Tibial nerve (tissue), 4 donors: Measurements from ENCODE around the gene CARM1. TPM values are rescaled to one million over a fixed set of nuclear protein-coding genes. Genes with fewer than 3 reads are reported as not detected.

Experiments used
- DNase-seq, 2 donors: peaks; one replicate each; pipeline ENCODE4 v3.0.0-alpha.2; 2019; ENCODE audit warnings: low spot score in 2 of 2
- H3K27ac ChIP-seq, 4 donors: fragments of 200-600 bp; sonication (generic) in 3 of 4; one replicate each; pipeline ENCODE4 v1.5.1; 2017 to 2019; ENCODE audit warnings: mild to moderate bottlenecking in 1 of 4
- H3K27me3 ChIP-seq, 2 donors: fragments of 200-600 bp; sonication (generic) in 1 of 2; one replicate each; pipeline versions ENCODE4 v1.5.1 to v1.6.0; 2017 to 2019
- H3K36me3 ChIP-seq, 3 donors: fragments of 200-600 bp; sonication (generic); one replicate each; pipeline ENCODE4 v1.5.1; 2018 to 2019
- H3K4me1 ChIP-seq, 4 donors: fragments of 200-600 bp; sonication (generic) in 3 of 4; one replicate each; pipeline ENCODE4 v1.5.1; 2017 to 2019
- H3K4me3 ChIP-seq, 4 donors: fragments of 200-600 bp; sonication (generic) in 3 of 4; one replicate each; pipeline ENCODE4 v1.5.1; 2017 to 2019; ENCODE audit warnings: mild to moderate bottlenecking in 1 of 4, moderate library complexity in 1 of 4
- H3K9me3 ChIP-seq, 4 donors: fragments of 200-600 bp; sonication (generic) in 3 of 4; one replicate each; pipeline ENCODE4 v1.5.1; 2017 to 2019
- EP300 ChIP-seq, 2 donors: sonication (generic); formaldehyde crosslinking; IDR thresholded peaks; one replicate each; pipeline ENCODE4 v1.6.1; 2017; ENCODE audit warnings: antibody characterized with exemption in 2 of 2, mild to moderate bottlenecking in 1 of 2
- POLR2A ChIP-seq, 2 donors: fragments of 450-650 bp; IDR thresholded peaks; one replicate each; pipeline ENCODE4 v1.6.1; 2017; ENCODE audit warnings: antibody characterized with exemption in 2 of 2, mild to moderate bottlenecking in 2 of 2, moderate library complexity in 2 of 2
- WGBS, 2 donors: methylation state at CpG; one replicate each; pipeline ENCODE4 v1.1.5; 2018; 5-methylcytosine and 5-hydroxymethylcytosine counted together
- total RNA-seq, 4 donors: library from RNA; depleted of rRNA; stranded (reverse); fragments of >200 nt; gene quantifications; one replicate each; pipeline ENCODE4 v1.1.0, GENCODE V29; 2016
- TF ChIP-seq, protein P1 (sequence below), 5 experiments: fragments of 200-600 bp in 3 of 5; fragments of 450-650 bp in 2 of 5; sonication (generic) in 3 of 5; IDR thresholded peaks; one replicate each; pipeline ENCODE4 v1.5.1; 2016 to 2019; ENCODE audit warnings: antibody characterized with exemption in 5 of 5, mild to moderate bottlenecking in 3 of 5, moderate library complexity in 2 of 5

The CARM1 gene
- total RNA-seq, 4 donors from 2014 or later: 13.5 to 22.8 (median 14.0) TPM

DNA sequence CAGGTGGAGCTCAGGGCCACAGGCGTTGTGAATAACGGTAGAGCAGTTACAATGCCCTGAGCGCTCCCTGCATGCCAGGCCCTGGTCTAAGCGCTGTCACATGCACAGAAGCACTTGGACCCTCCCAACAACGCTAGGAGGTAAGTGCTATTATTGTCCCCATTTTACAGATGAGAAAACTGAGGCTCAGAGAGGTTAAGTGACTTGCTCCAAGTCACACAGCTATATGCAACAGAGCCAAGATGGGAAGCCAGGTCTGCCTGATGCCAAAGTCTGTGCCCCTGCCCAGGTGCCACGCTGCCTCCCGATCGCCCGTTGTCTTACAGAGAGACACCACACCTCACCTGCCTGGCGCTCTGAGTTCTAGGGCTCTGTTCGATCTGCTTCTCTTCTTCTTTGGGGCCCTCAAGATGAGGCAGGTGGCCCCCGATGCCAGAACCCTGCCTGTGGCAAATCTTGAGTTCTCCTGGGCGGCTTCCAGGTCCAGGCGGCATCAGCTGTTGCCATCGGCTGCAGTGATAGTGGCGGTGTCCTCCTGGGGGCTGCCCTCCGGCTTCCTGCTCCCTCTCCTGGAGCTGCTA lies 37.1 kb downstream of the CARM1 start:
- no peak overlapping the region for H3K27ac ChIP-seq
- TF ChIP-seq, protein P1, sequence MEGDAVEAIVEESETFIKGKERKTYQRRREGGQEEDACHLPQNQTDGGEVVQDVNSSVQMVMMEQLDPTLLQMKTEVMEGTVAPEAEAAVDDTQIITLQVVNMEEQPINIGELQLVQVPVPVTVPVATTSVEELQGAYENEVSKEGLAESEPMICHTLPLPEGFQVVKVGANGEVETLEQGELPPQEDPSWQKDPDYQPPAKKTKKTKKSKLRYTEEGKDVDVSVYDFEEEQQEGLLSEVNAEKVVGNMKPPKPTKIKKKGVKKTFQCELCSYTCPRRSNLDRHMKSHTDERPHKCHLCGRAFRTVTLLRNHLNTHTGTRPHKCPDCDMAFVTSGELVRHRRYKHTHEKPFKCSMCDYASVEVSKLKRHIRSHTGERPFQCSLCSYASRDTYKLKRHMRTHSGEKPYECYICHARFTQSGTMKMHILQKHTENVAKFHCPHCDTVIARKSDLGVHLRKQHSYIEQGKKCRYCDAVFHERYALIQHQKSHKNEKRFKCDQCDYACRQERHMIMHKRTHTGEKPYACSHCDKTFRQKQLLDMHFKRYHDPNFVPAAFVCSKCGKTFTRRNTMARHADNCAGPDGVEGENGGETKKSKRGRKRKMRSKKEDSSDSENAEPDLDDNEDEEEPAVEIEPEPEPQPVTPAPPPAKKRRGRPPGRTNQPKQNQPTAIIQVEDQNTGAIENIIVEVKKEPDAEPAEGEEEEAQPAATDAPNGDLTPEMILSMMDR (IDR thresholded peaks at IDR 0.05): no peak
- no peak for TF ChIP-seq EP300 (IDR thresholded peaks at IDR 0.05)
- no peak for TF ChIP-seq POLR2A (IDR thresholded peaks at IDR 0.05)
- no peaks in the 10 kb centered on the region for H3K9me3 ChIP-seq
- H3K36me3 ChIP-seq: peaks cover 0 to 72% (median 29%) of the 10 kb centered on the region in 3 donors
- H3K4me3 ChIP-seq: no peak overlapping the region
- DNase-seq: no peak
- 93 to 97% methylated on average over 10 to 17 of the region's 17 CpGs for WGBS, 2 donors
- no peaks in the 10 kb centered on the region for H3K27me3 ChIP-seq
- no peaks in the 10 kb centered on the region for H3K4me1 ChIP-seq

DNA sequence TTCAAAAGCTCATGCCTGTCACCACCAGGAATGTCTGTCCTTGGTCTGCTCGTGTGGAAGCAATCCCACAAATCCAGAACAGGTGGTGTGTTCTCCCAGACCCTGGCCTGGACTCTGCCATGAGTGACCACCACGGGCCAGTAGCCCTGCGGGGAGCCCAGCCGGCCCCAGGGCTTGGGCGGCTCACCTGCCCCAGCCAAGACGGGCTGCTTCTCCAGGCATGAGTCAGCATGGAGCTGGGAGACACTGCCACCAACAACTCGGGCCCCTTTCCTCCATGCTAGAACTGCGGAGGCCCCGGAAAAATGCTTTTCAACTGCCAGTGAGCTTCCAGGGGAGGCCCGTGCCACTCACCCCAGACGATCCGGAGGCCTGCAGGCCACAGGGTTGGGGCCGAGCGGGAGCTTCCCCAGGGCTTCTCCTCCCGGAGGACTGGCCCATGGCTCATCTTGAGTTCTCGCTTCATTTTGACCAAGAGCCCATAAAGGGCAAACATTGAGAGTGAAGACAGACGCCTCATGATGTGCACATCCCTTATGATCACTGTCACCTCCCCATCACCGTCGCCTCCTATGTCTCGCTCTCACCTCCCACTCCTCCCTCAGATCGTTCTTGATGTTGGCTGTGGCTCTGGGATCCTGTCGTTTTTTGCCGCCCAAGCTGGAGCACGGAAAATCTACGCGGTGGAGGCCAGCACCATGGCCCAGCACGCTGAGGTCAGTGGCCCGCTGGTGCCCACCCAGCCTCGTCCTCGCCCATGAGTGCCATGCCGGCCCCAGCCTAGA lies 40.4 kb downstream of the CARM1 start:
- DNase-seq: no peak
- Histone ChIP-seq H3K4me3 (no peak overlapping the region), H3K36me3 (peaks cover 0 to 97% (median 37%) of the 10 kb centered on the region in 3 donors), H3K9me3 (no peaks in the 10 kb centered on the region), H3K27ac (no peak overlapping the region), H3K4me1 (peaks cover 0 to 6% (median 0%) of the 10 kb centered on the region in 4 donors), H3K27me3 (no peaks in the 10 kb centered on the region)
- 86 to 90% methylated on average over 26 to 30 of the region's 31 CpGs for WGBS, 2 donors
- TF ChIP-seq POLR2A (IDR thresholded peaks at IDR 0.05) (no peak), EP300 (IDR thresholded peaks at IDR 0.05) (no peak)
- TF ChIP-seq, protein P1 (IDR thresholded peaks at IDR 0.05): no peak

DNA sequence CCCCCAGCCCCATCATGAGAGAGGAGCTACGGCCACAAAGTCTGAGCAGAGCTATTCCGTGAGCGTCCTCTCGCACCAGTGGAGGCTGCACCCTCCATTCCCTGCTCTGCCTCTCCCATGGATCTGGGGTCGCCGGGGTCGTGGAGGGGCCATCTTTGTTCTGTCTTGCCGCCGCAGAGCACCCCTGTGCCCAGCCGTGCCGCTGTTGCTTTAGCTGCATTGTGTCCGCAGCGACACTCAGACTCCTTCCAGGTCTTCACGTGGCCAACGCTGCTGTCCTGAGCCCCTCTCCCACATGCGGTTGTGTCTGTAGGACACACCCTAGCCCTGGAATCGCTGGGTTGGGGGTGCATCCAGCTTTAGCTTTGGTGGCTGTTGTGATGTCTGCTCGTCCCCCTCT lies 41.3 kb downstream of the CARM1 start:
- no peak overlapping the region for H3K4me3 ChIP-seq

DNA sequence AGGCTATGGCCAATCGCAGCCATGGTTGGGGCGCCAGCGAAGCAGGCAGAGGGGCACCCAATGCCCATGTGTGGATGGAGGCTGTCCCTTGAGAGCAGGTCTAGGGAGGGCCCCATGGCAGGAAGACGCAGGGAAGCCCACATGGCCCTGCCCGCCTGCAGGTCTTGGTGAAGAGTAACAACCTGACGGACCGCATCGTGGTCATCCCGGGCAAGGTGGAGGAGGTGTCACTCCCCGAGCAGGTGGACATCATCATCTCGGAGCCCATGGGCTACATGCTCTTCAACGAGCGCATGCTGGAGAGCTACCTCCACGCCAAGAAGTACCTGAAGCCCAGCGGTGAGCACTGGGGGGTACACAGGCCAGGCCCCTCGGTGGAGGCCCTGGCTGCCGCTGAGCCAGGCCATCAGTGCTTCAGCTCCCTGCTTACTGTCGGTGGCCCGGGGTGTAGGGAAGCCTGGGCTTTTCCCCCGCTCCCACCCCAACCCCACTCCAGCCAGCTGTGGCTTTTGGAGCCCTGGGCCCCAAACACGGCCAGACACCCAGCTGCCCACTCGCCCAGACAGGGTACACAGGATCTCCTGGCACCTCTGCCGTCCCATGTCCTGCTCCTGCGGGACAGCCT lies 42.5 kb downstream of the CARM1 start:
- no peaks in the 10 kb centered on the region for H3K27me3 ChIP-seq
- DNase-seq: no peak
- H3K4me1 ChIP-seq: peaks cover 0 to 6% (median 0%) of the 10 kb centered on the region in 4 donors
- TF ChIP-seq EP300 (IDR thresholded peaks at IDR 0.05) (no peak), POLR2A (IDR thresholded peaks at IDR 0.05) (no peak)
- TF ChIP-seq, protein P1 (IDR thresholded peaks at IDR 0.05): no peak
- H3K4me3 ChIP-seq: no peak overlapping the region
- H3K9me3 ChIP-seq: no peaks in the 10 kb centered on the region
- H3K27ac ChIP-seq: no peak overlapping the region
- 92 to 97% methylated on average over 12 to 20 of the region's 24 CpGs for WGBS, 2 donors
- H3K36me3 ChIP-seq: peaks cover 0 to 94% (median 26%) of the 10 kb centered on the region in 3 donors

More for the DNA sequence above, 41.3 kb downstream of the CARM1 start:
- 91 to 93% methylated on average over 12 to 16 of the region's 18 CpGs for WGBS, 2 donors
- no peak overlapping the region for H3K27ac ChIP-seq
- no peak for DNase-seq
- H3K27me3 ChIP-seq: no peaks in the 10 kb centered on the region
- H3K36me3 ChIP-seq: peaks cover 0 to 94% (median 37%) of the 10 kb centered on the region in 3 donors
- H3K9me3 ChIP-seq: no peaks in the 10 kb centered on the region
- TF ChIP-seq, protein P1 (IDR thresholded peaks at IDR 0.05): no peak
- TF ChIP-seq POLR2A (IDR thresholded peaks at IDR 0.05) (no peak), EP300 (IDR thresholded peaks at IDR 0.05) (no peak)
- peaks cover 0 to 6% (median 0%) of the 10 kb centered on the region in 4 donors for H3K4me1 ChIP-seq
